ENCODE data around the gene TM9SF2. TPM values are rescaled to one million over a fixed set of nuclear protein-coding genes. Genes with fewer than 3 reads are reported as not detected.
"Not testable (repeated sequence)": the region's sequence is repeated elsewhere in the genome, so short reads cannot be mapped to it uniquely, and the experiment has no call there.

TM9SF2 gene
- total and polyA plus RNA-seq, 9 donors: 57.7 to 122 (median 70.6) TPM

- no peaks in the 10 kb centered on the region for H3K4me1 ChIP-seq (ENCODE audit: insufficient read depth)
- intact Hi-C loops (cut with DNase I): no loop called here
- H3K36me3 ChIP-seq: no peaks in the 10 kb centered on the region
- H3K27me3 ChIP-seq: no peaks in the 10 kb centered on the region
- 83 to 92% (median 89%) methylated on average over 30 of the region's 30 CpGs for WGBS, 3 donors
- no peak overlapping the region for H3K27ac ChIP-seq
- H3K9me3 ChIP-seq: no peaks in the 10 kb centered on the region
- no peak for DNase-seq
- H3K4me3 ChIP-seq: no peak overlapping the region
- no peak for TF ChIP-seq POLR2A (IDR thresholded peaks at IDR 0.05)
These were observed 64.3 kb downstream of the TM9SF2 start for GRCh38 chr13:99565478-99566124.

- intact Hi-C loops (cut with DNase I): no loop called here
- TF ChIP-seq POLR2A (IDR thresholded peaks at IDR 0.05) (no peak), CTCF (IDR thresholded peaks at IDR 0.05) (no peak), EP300 (IDR thresholded peaks at IDR 0.05) (no peak)
- 79 to 86% (median 84%) methylated on average over 37 of the region's 37 CpGs for WGBS, 3 donors
- Histone ChIP-seq H3K27me3 (no peaks in the 10 kb centered on the region), H3K4me1 (ENCODE audit: insufficient read depth) (no peaks in the 10 kb centered on the region), H3K36me3 (no peaks in the 10 kb centered on the region), H3K27ac (no peak overlapping the region), H3K4me3 (no peak overlapping the region), H3K9me3 (no peaks in the 10 kb centered on the region)
- DNase-seq: no peak
These were observed 65.1 kb downstream of the TM9SF2 start for GRCh38 chr13:99566125-99567083.

- WGBS, 3 donors: 83 to 89% (median 83%) methylated on average over 5 to 6 of the region's 6 CpGs
These were observed 67.6 kb downstream of the TM9SF2 start for GRCh38 chr13:99568901-99569300.

GRCh38 chr13:99572131-99572530 lies 70.9 kb downstream of the TM9SF2 start:
- DNase-seq: no peak
- no peak overlapping the region for H3K4me3 ChIP-seq
- H3K27me3 ChIP-seq: no peaks in the 10 kb centered on the region
- intact Hi-C loops (cut with DNase I): no loop called here
- no peak overlapping the region for H3K27ac ChIP-seq
- H3K4me1 ChIP-seq (ENCODE audit: insufficient read depth): no peaks in the 10 kb centered on the region
- no peaks in the 10 kb centered on the region for H3K9me3 ChIP-seq
- H3K36me3 ChIP-seq: no peaks in the 10 kb centered on the region
- TF ChIP-seq POLR2A (IDR thresholded peaks at IDR 0.05) (no peak), EP300 (IDR thresholded peaks at IDR 0.05) (no peak), CTCF (IDR thresholded peaks at IDR 0.05) (no peak)
- 86 to 90% (median 87%) methylated on average over 8 of the region's 8 CpGs for WGBS, 3 donors

More at GRCh38 chr13:99568901-99569300, 67.6 kb downstream of the TM9SF2 start:
- H3K4me1 ChIP-seq (ENCODE audit: insufficient read depth); H3K27me3 ChIP-seq; H3K36me3 ChIP-seq; DNase-seq; H3K27ac ChIP-seq; H3K9me3 ChIP-seq; H3K4me3 ChIP-seq; intact Hi-C loops (cut with DNase I): not testable (repeated sequence)

GRCh38 chr13:99572921-99573320 lies 71.6 kb downstream of the TM9SF2 start:
- WGBS, 3 donors: 53 to 65% (median 61%) methylated on average over 13 of the region's 13 CpGs
- Histone ChIP-seq H3K36me3 (no peaks in the 10 kb centered on the region), H3K27ac (no peak overlapping the region), H3K4me1 (ENCODE audit: insufficient read depth) (no peaks in the 10 kb centered on the region), H3K27me3 (no peaks in the 10 kb centered on the region), H3K4me3 (no peak overlapping the region), H3K9me3 (no peaks in the 10 kb centered on the region)
- DNase-seq: no peak
- intact Hi-C loops (cut with DNase I): no loop called here
- no peak for TF ChIP-seq EP300 (IDR thresholded peaks at IDR 0.05)
- TF ChIP-seq CTCF (IDR thresholded peaks at IDR 0.05): no peak
- no peak for TF ChIP-seq POLR2A (IDR thresholded peaks at IDR 0.05)
